G401.6 (cell line): Measurements from ENCODE around the gene ZNF684.
"Not testable (repeated sequence)": the region's sequence is repeated elsewhere in the genome, so short reads cannot be mapped to it uniquely, and the experiment has no call there.

Experiments
- FAIRE-seq: peaks from 2 replicates; lab custom pipeline; 2012; peaks lifted over from hg19 to GRCh38; lab: Jason Lieb, UNC

ZNF684 gene

DNA sequence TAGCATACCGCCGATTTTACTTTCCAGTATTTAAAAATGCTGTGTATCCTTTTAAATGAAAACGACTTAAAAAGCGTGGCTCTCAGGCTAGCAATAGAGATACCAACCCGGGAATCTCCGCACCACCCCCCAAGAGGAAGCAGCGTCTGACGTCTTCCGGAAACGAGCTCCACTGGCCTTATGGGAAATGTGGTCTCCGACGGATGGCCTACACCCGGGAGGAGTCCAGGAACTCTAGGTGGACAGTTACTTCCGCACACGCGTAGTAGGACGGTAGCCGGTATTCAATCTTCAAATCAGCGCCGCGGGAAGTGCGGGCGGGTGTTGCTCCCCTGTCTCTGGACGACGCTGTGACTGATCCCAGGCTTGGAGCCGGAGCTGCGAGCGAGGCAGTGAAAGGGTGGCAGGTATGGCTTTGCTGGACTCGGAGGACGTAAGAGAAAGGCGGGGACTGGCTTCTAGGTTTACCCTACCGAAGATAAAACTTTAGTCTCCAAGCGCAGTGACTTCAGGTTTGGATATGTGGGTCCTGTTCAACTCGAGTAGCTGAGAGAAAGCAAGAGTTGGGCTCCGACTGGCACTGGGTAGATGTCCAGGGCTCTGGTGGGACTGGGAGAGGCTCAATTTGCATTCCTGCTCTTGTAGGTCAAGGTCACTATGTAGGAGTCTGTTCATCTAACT lies at the start of gene ZNF684:
TSS of gene ZNF684 (plus strand) at position 257 of the 681 bp plus-strand sequence. CDS start 1,530 bp downstream, outside the sequence.
- FAIRE-seq = peak; percentile 97

DNA sequence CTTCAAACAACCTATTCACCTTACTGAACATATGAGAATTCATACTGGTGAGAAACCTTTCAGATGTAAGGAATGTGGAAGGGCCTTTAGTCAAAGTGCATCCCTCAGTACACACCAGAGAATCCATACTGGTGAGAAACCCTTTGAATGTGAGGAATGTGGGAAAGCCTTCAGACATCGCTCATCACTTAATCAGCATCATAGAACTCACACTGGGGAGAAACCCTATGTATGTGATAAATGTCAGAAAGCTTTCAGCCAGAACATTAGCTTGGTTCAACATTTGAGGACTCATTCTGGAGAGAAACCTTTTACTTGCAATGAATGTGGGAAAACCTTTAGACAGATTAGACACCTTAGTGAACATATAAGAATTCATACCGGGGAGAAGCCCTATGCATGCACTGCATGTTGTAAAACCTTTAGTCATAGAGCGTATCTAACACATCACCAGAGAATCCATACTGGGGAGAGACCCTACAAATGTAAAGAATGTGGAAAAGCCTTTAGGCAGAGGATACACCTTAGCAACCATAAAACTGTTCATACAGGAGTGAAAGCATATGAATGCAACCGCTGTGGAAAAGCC lies 36.0 kb upstream of the ZNF684 start:
- FAIRE-seq = no peak

DNA sequence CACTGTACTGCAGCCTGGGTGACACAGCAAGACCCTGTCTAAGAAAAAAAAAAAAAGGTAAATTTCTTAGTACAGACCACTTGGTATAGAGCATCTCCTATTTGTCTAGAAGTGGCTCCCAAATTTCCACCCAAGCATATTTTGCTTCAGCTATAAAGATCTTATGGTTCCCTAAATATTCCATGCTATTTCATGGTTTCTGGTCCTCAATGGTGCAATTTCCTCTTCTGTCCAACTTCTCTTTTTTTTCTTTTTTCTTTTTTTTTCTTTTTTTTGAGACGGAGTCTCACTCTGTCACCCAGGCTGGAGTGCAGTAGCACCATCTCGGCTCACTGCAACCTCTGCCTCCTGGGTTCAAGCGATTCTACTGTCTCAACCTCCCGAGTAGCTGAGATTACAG lies 28.8 kb upstream of the ZNF684 start:
- FAIRE-seq = not testable (repeated sequence)

GRCh38 chr1:40507973-40508372 lies 23.5 kb upstream of the ZNF684 start:
- FAIRE-seq = no peak

DNA sequence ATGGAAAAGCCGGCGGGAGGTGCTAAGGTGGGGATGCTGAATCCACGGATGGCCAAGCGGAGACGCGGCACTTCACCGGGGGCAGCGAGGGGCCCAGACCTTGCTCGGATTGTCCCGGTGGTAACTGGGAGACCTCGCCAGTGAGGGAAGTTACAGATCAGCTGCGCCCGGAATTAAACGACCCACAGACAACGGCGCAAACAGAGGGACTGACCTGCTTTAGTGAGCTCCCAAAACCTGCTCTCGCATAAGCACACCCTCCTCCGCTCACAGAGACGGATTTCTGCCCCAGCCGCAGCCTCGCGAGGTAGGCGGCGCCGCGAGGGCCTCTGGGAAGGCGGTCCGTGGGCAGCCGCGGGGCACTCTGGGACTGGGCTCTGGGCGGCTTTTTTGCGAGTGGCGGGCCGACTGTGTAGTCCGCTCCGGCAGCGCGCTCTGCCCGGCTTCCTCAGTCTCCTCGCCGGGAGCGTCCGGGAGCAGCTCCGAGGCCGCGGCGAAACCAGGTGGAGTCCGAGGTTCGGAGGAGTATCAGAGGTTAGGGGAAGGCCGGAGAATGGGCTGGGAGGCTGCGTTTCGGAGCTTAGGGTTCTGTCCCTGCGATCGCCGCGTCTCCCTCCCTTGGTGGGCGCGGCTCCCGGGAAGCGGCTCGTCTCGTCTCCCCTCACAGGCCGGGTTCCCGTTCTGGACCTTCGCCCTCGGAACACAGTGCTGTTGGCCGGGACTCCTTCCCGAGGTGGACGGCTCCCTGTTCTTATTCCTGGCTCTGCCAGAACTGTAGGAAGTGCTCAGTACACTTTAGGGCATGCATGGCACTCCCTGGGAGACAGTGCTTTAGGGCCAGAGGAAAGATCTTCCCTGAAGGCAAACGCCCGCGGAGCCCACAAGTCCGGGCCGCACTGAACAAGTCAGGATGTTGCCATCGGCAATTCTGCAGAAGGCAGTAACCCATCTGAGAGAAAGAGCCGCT lies 22.8 kb upstream of the ZNF684 start, which contains the start of gene EXO5:
TSS of gene EXO5 (plus strand) at position 393 of the 967 bp plus-strand sequence. CDS start 5,778 bp downstream, outside the sequence.
- FAIRE-seq = no peak

GRCh38 chr1:40519517-40519916 lies 11.9 kb upstream of the ZNF684 start:
- FAIRE-seq = no peak

DNA sequence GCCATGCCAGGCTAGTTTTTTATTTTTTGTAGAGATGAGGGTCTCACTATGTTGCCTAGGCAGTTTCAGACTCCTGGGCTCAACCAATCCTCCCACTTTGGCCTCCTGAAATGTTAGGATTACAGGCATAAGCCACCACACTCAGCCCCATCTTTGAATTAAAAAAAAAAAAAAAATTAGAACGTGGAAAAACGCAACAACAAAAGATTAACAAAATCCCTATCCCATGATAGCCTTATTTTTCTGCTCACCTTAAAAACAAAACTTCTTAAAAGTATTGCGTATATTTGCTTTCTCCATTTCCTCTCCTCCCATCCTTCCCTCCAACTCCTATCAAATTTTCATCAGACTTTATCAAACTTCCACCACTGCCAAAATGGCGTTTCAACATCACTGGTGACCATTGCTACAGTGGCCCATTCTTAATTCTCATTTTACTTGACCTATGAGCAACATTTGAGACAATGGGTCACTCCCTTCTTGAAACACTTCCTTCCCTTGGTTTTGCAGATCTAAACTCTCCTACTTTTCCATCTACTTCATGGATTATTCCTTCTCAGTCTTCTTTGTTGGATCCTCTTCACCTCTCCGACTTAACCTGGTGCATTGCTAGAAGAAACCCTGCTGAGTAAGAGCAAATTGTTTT lies 579 bp upstream of the ZNF684 start:
- FAIRE-seq = no peak

- no peak for FAIRE-seq
Observed at GRCh38 chr1:40532062-40532389, 589 bp downstream of the ZNF684 start.

DNA sequence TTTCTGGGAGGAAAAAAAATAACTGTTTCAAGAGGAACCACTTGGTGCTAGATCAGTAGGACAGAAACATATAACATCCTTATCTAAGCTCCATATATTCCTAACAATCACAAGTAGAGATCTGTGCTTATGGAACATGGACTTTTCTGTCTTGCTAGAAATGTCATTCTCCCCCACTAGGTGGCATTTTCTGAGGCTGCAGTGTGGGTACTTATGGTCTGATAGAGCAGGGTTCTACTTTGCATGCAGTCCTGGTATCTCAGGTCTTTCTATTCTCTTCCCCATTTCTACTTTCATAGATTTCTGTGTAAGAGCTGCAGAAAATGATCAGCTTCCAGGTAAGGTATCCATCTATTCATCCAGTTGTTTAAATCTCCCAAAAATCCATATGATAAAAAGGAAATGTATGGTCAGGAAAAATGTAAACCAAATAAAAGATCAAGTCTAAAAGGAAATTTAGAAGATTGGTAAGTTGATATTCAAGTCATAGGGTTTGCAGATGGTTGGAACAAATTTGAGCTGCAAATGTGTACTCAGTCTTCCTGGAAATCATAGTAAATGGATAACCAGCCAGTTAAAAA lies 1.5 kb downstream of the ZNF684 start:
- FAIRE-seq = peak; percentile 49

DNA sequence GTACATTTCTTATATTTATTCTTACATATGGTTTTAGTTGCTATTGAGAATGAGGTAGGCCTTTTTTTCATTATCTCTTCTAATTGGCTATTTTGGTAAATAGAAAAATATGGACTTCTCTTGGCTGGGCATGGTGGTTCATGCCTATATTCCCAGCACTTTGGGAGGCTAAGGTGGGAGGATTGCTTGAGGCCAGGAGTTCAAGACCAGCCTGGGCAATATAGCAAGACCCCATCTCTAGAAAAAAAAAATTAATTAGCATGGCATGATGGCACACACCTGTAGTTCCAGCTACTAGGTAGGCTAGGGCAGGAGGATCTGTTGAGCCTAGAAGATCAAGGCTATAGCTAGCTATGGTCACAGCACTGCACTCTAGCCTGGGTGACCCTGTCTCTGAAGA lies 3.2 kb downstream of the ZNF684 start:
- no peak for FAIRE-seq

GRCh38 chr1:40535732-40536131 lies 4.3 kb downstream of the ZNF684 start:
- no peak for FAIRE-seq

GRCh38 chr1:40539338-40539737 lies 7.9 kb downstream of the ZNF684 start:
- no peak for FAIRE-seq

- FAIRE-seq = no peak
Observed at GRCh38 chr1:40546957-40547356, 15.5 kb downstream of the ZNF684 start.

DNA sequence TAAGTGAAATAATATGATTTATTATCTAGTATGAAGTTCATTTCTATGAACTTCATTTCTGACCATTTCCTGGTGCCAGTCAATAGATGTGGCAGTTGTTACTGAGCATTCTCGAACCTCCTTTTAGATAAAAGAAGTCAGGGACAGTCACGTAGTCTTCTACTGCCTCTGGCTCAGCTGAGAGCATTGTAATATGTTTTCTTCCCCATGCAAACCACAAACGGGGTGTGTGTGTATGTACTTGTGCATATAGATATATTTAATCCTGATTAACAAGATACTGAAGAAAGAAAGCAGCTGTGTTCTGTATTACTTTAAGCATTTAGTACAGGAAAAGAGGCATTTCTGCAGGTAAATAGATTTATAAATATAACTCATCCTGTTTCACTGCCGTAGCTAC lies 21.6 kb downstream of the ZNF684 start:
- FAIRE-seq = no peak

DNA sequence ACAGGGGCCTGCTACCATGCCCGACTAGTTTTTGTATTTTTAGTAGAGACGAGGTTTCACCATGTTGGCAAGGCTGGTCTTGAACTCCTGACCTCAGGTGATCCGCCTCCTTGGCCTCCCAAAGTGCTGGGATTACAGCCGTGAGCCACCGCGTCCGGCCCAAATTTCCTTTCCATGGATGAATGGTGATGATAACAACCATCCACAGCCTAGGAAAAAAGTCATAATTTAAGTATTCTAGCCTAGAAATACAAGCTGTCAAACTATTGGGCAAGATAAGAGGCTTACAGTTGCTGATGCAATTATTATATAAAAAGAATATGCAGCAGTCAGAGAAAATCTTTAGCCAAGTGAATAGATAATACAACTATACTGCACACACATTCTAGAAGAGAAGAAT lies 23.4 kb downstream of the ZNF684 start:
- FAIRE-seq = not testable (repeated sequence)

- FAIRE-seq = no peak
Observed at GRCh38 chr1:40556121-40556520, 24.7 kb downstream of the ZNF684 start.

DNA sequence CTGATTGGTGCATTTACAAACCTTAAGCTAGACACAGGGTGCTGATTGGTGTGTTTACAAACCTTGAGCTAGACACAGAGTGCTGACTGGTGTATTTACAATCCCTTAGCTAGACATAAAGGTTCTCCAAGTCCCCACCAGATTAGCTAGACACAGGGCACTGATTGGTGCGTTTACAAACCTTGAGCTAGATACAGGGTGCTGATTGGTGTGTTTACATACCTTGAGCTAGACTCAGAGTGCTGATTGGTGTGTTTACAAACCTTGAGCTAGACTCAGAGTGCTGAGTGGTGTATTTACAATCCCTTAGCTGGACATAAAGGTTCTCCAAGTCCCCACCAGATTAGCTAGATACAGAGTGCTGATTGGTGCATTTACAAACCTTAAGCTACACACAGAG lies 26.8 kb downstream of the ZNF684 start:
- FAIRE-seq = not testable (repeated sequence)

GRCh38 chr1:40562185-40562584 lies 30.7 kb downstream of the ZNF684 start:
- FAIRE-seq = no peak

GRCh38 chr1:40563266-40563665 lies 31.8 kb downstream of the ZNF684 start:
- FAIRE-seq = no peak

DNA sequence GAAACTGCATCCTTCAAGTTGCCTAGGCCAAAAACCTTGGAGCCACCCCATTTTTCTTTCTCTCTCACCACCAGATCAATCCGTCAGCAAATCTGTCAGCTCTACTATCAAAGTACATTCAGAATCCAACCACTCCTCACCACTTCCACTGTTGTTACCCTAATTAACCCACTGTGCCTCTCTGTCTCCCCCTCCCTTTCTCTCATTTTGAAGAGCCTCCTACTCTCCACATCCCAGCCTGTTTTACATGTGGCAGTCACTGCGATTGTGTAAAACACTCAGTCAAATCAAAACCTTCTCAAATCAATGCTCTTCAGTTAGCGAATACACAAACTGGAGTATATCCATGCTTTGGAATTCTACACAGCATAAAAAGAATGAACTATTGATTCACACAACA lies 33.1 kb downstream of the ZNF684 start:
- FAIRE-seq = no peak

- no peak for FAIRE-seq
Observed at GRCh38 chr1:40564913-40565312, 33.5 kb downstream of the ZNF684 start.

DNA sequence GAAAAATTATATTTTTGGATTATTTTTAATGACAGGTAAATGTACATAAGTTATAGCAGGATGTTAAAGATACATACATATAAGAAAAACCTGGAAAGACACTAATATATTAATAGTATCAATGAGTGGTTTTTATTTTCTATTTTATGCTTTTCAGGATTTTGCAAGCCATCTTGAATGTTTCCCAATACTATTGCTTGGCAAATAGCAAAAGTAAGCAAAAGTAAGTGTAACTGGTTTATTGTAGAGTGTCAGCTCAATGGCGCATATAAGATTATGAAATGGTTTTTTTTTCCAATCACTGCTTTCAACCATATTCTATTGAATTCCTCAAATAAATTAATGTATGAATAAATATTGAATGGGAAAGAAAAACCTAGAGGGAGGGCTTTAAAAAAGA lies 36.4 kb downstream of the ZNF684 start:
- FAIRE-seq = no peak
